Nephron progenitor cell (in vitro differentiated cells): ENCODE data around the gene POLR2L.

Source experiments
- DNase-seq: peaks from one replicate; pipeline ENCODE4 v3.0.0; 2021
- H3K27ac Mint-ChIP-seq: 2 replicates; pipeline ENCODE4 v1.8.0; 2021; ENCODE audit warnings: mild to moderate bottlenecking, moderate library complexity, mixed read lengths
- H3K27me3 Mint-ChIP-seq: 2 replicates; pipeline ENCODE4 v1.8.0; 2021; ENCODE audit warnings: mild to moderate bottlenecking, low read depth, mixed read lengths; ENCODE audit not compliant: poor library complexity
- H3K36me3 Mint-ChIP-seq: 2 replicates; pipeline ENCODE4 v1.8.0; 2021; ENCODE audit warnings: low read depth, mixed read lengths
- H3K4me1 Mint-ChIP-seq: 2 replicates; pipeline ENCODE4 v1.8.0; 2021; ENCODE audit warnings: mixed read lengths
- H3K4me3 Mint-ChIP-seq: 2 replicates; pipeline ENCODE4 v1.8.0; 2021; ENCODE audit warnings: mild to moderate bottlenecking, moderate library complexity, mixed read lengths
- H3K9me3 Mint-ChIP-seq: 2 replicates; pipeline ENCODE4 v1.8.0; 2021; ENCODE audit warnings: mild to moderate bottlenecking, moderate library complexity, mixed read lengths
- TF ChIP-seq, protein P1 (sequence below): fragments of 200-600 bp; sonication (generic); IDR thresholded peaks from 2 replicates; pipeline ENCODE4 v1.5.0; 2021; ENCODE audit warnings: antibody characterized with exemption

Gene POLR2L

DNA sequence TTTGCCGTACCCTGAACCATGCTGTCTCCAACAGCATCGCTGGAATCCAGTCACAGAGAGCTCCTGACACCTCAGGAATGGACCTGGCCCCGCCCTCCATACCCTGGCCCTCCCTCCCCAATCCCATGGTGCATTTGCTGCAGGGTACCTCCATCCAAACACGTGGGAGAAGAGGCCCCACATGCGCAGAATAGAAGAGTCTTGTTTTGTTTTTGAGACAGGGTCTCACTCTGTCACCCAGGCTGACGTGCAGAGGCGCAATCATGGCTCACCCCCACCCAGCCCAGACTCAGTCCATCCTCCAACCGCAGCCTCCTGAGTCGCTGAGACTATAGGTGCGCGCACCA, 25.9 kb downstream of the POLR2L start:
- Mint-ChIP-seq H3K27ac (no peak overlapping the region), H3K4me3 (no peak overlapping the region), H3K9me3 (no peaks in the 10 kb centered on the region), H3K4me1 (peaks cover 12% of the 10 kb centered on the region), H3K36me3 (peaks cover 21% of the 10 kb centered on the region), H3K27me3 (peaks cover 3% of the 10 kb centered on the region)
- no peak for DNase-seq
- TF ChIP-seq, protein P1, sequence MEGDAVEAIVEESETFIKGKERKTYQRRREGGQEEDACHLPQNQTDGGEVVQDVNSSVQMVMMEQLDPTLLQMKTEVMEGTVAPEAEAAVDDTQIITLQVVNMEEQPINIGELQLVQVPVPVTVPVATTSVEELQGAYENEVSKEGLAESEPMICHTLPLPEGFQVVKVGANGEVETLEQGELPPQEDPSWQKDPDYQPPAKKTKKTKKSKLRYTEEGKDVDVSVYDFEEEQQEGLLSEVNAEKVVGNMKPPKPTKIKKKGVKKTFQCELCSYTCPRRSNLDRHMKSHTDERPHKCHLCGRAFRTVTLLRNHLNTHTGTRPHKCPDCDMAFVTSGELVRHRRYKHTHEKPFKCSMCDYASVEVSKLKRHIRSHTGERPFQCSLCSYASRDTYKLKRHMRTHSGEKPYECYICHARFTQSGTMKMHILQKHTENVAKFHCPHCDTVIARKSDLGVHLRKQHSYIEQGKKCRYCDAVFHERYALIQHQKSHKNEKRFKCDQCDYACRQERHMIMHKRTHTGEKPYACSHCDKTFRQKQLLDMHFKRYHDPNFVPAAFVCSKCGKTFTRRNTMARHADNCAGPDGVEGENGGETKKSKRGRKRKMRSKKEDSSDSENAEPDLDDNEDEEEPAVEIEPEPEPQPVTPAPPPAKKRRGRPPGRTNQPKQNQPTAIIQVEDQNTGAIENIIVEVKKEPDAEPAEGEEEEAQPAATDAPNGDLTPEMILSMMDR = no peak

DNA sequence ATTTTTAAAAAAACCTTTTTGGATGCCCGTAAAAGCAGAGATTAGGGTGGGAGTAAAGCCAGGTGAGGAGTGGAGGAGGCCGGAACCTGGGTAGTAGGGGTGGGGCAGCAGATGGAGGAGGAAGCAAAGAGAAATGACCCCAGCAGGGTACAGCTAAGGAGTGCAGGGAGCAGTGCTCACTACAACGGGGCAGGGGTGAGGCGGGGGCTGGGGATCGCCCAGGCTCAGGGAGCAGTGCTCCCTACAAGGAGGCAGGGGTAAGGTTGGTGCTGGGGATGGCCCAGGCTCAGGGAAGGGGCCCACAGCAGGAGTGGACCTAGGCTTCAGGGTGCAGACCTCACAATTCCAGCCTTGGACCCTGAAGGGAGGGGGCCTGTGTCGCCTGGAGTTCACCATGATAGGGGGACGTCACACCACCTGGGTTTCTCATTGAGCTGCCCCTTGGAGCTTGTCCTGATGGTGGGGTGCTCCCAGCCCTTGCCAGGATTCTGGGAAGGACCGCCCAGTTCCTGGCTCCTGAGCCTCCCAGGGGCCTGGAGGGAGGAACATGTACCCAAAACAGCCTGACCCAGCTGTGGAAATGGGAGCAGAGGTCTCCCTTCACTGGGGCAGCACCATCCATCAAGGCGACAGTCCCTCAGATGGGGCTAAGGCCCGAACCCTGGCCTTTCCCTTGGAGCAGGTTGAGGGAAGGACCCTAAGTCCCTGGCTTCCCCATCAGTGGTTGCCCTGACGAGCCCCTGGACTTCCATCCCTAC, 26.5 kb downstream of the POLR2L start:
- Mint-ChIP-seq H3K36me3 (peaks cover 27% of the 10 kb centered on the region), H3K27me3 (peaks cover 3% of the 10 kb centered on the region), H3K27ac (no peak overlapping the region), H3K9me3 (no peaks in the 10 kb centered on the region), H3K4me3 (no peak overlapping the region), H3K4me1 (peaks cover 15% of the 10 kb centered on the region)
- DNase-seq = no peak
- TF ChIP-seq, protein P1 = no peak

DNA sequence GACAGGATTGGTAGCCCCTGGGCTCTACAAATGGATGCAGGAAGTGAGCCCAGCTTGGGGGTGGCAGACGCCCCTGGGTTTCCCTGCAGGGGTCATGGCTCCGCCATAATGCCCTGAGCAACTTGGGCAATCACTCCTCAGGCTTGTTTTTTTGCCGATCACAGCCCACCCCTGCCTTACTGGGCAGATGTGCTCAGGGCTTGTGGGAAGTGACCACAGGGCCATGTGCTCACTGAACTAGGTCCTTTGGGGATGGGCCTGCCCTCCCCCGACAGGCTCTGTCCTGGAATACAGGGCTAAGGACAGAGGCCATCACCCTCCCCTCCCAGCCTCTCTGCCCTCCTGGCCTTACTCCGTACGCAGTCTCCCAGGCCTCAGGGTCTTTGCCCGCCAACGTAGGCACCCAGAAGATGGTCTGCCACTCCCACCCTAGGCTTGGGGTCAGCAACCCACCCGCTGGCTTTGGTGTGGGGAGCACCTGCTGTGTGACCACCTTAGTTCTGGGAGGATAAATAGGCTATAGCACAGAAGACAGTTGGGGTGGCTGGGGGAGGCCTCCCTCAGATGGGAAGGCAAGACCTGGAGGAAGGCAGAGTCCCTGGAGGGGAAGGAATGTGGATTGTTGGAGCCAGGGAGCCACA, 28.8 kb downstream of the POLR2L start:
- Mint-ChIP-seq H3K36me3 (peaks cover 28% of the 10 kb centered on the region), H3K9me3 (no peaks in the 10 kb centered on the region), H3K27ac (no peak overlapping the region), H3K4me3 (no peak overlapping the region), H3K27me3 (peaks cover 3% of the 10 kb centered on the region), H3K4me1 (peaks cover 25% of the 10 kb centered on the region)
- TF ChIP-seq, protein P1 = no peak
- DNase-seq = no peak

- no peaks in the 10 kb centered on the region for H3K9me3 Mint-ChIP-seq
- no peak overlapping the region for H3K4me3 Mint-ChIP-seq
- H3K27ac Mint-ChIP-seq = no peak overlapping the region
- peaks cover 28% of the 10 kb centered on the region for H3K36me3 Mint-ChIP-seq
- TF ChIP-seq, protein P1 = no peak
- peaks cover 26% of the 10 kb centered on the region for H3K4me1 Mint-ChIP-seq
- DNase-seq = no peak
- H3K27me3 Mint-ChIP-seq = no peaks in the 10 kb centered on the region
Measured at GRCh38 chr11:813072-813455, 29.3 kb downstream of the POLR2L start.

GRCh38 chr11:812390-812789, 29.9 kb downstream of the POLR2L start:
- Mint-ChIP-seq H3K27ac (no peak overlapping the region), H3K27me3 (no peaks in the 10 kb centered on the region), H3K4me3 (no peak overlapping the region), H3K9me3 (no peaks in the 10 kb centered on the region), H3K4me1 (peaks cover 32% of the 10 kb centered on the region), H3K36me3 (peaks cover 28% of the 10 kb centered on the region)
- no peak for DNase-seq
- TF ChIP-seq, protein P1 = no peak
